GM19351 (cell line): ENCODE measurements around the gene TMEM131L.
"Not testable (repeated sequence)": the region's sequence is repeated elsewhere in the genome, so short reads cannot be mapped to it uniquely, and the experiment has no call there.

Experiments used
- ATAC-seq: cut with Tn5 transposase; IDR thresholded peaks from one replicate; pipeline ENCODE4 v1.9.1; 2021; ENCODE audit warnings: mild to moderate bottlenecking, moderate library complexity; ENCODE audit not compliant: unreplicated experiment

TMEM131L gene, protein sequence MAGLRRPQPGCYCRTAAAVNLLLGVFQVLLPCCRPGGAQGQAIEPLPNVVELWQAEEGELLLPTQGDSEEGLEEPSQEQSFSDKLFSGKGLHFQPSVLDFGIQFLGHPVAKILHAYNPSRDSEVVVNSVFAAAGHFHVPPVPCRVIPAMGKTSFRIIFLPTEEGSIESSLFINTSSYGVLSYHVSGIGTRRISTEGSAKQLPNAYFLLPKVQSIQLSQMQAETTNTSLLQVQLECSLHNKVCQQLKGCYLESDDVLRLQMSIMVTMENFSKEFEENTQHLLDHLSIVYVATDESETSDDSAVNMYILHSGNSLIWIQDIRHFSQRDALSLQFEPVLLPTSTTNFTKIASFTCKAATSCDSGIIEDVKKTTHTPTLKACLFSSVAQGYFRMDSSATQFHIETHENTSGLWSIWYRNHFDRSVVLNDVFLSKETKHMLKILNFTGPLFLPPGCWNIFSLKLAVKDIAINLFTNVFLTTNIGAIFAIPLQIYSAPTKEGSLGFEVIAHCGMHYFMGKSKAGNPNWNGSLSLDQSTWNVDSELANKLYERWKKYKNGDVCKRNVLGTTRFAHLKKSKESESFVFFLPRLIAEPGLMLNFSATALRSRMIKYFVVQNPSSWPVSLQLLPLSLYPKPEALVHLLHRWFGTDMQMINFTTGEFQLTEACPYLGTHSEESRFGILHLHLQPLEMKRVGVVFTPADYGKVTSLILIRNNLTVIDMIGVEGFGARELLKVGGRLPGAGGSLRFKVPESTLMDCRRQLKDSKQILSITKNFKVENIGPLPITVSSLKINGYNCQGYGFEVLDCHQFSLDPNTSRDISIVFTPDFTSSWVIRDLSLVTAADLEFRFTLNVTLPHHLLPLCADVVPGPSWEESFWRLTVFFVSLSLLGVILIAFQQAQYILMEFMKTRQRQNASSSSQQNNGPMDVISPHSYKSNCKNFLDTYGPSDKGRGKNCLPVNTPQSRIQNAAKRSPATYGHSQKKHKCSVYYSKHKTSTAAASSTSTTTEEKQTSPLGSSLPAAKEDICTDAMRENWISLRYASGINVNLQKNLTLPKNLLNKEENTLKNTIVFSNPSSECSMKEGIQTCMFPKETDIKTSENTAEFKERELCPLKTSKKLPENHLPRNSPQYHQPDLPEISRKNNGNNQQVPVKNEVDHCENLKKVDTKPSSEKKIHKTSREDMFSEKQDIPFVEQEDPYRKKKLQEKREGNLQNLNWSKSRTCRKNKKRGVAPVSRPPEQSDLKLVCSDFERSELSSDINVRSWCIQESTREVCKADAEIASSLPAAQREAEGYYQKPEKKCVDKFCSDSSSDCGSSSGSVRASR (N-terminal part only)

DNA sequence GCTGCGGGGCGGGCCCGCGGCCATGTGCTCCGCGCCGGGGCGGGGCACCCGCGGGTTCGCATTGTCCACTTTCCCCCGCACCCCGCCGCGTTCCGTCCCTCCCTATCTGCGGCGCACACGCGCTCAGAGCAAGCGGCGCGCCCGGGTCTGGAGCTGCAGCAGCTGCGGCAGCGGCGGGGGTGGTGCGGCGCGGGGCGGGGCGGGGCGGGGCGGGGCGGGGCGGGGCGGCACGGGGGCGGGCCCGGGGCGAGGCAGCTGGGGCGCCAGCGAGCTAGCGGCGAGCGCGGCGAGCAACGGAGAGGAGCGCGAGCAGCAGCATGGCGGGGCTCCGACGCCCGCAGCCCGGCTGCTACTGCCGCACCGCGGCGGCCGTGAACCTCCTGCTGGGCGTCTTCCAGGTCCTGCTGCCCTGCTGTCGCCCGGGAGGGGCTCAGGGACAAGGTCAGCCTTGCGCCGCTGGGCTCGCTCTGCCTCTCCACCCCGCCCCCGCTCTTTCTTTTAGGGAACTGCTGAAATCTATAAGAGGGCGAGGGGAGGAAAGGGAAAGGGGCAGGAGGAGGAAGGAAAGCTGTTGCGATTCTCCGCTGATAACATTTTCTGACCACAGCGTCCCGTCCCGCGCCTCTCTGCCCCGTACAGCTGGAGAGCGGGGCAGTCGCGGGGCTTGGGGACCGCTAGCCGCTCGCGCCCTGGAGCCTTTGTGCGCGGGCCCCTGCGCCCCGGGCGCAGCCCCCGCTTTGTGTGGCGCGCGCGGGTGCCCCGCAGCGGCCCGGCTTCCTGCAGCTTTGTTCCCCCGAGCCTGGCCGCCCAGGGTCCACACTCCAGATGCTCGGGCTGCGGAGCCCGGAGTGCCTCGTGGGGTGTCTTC lies at the start of gene TMEM131L:
Gene TMEM131L, plus strand, starts transcription at position 280 of the 868 bp plus-strand sequence. Its CDS starts 38 bp downstream, at position 318.
- ATAC-seq = peak; percentile 40

DNA sequence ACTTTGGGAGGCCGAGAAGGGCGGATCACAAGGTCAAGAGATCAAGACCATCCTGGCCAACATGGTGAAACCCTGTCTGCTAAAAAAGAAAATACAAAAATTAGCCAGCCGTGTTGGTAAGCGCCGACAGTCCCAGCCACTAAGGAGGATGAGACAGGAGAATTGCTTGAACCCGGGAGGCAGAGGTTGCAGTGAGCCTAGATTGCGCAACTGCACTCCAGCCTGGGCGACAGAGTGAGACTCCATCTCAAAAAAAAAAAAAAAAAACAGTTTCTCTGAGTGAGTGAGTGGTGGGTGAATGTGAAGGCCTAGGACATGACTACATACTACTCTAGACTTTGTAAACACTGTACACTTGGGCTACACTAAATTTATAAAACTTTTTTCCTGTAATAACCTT lies 49.7 kb upstream of the TMEM131L start:
- not testable (repeated sequence) for ATAC-seq

DNA sequence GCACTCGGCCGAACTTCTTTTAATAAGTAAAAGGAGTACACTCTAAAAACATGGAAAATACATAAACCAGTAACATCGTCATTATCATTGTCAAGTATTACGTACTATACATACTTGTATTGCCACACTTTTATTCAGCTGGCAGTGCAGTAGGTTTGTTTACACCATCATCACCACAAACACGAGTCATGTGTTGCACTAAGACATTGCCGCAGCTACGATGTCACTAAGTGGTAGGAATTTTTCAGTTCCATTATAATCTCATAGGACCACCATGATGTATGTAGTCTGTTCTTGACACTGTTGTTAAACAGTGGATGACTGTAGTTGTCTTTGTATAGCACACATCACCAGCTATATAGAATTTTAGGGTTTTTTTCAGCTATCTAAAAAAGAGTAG lies 48.0 kb upstream of the TMEM131L start:
- ATAC-seq = no peak

DNA sequence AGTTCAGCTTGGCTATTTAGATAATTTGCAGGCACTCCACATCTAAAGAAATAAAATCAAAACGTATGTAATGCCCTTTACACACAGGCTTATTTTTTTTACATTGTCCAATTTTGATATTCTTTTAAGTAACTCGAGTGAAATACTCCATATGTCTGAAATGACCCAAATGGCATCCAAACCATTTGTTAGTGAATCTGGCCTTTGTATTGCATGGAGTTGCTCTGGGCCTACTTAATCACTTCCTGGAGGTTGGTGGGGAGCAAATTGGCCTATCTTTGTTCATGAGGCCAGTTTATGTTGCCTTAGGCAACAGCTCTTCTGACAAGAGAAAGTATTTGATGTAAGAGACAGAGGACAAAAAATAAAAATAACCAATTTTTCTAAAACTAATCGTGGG lies 47.6 kb upstream of the TMEM131L start:
- ATAC-seq = no peak

DNA sequence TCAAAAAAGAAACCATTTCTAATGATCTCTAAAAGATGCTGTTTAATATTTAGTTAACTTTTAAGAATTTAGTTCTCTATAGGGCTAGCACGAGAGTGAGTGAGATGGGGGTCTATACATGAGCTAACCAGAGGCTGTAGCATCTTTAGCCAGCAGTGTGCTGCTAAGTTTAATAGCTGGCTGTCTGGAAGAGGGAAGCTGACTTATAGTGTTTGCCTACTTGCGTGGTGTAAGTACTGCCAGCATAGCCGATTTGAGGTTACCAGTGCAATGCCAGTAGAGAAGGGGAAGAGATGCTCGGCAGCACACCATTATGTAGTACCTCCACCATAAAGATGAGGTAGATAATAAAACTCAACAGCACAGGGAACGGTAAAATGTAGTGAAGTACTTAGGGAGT lies 47.1 kb upstream of the TMEM131L start:
- no peak for ATAC-seq

DNA sequence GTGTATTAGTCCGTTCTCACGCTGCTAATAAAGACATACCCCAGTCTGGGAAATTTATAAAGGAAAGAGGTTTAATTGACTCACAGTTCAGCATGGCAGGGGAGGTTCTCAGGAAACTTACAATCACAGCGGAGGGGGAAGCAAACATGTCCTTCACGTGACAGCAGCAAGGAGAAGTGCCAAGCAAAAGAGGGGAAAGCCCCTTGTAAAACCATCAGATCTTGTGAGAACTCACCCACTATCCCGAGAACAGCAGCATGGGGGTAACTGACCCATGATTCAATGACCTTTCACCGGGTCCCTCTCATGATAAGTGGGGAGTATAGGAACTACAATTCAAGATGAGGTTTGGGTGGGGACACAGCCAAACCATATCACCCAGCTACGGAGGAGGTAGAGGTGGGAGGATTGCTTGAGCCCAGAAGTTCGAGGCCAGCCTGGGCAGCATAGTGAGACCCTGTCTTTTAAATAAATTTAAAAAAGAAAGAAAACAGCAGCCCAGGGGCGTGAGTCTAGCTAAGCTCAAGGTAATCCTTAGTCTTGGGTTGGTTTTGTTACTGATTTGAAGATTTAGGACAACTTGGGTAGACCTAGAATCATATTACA lies 46.4 kb upstream of the TMEM131L start:
- no peak for ATAC-seq

DNA sequence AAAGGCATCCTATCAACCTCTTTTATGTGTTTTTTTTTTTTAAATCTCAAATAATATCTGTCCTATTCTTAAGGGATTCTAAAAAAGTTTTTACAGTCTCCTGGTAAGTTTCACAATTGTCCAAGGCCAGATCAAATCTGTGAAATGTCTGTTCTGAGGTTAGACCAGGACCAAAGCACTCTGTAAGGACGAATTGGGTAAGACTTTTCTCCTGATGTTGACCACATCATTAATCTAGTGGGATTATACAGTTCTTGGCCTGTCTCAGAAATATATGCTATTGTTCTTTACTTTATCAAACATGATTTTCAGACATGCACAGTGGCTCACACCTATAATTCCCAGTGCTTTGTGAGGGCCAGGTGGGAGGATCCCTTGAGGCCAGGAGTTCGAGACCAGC lies 45.8 kb upstream of the TMEM131L start:
- no peak for ATAC-seq

DNA sequence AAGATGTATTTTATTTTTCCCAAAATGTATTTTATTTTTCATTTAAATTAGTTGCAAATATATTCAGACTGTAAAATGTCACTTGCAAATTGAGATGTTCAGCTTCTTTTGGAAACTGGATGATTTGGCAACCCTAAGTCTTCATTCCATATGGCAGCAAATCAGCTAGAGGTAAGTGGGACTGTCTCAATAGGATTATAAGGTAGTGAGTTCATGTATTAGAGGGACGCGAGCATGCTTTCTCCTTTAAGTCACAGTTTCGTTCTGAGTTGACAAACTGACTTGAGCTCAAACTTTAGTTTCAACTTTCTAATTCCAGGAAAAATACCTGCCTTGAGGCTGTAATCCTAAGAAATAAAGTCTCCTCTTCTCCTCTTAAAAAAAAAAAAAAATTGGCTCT lies 44.2 kb upstream of the TMEM131L start:
- peak; percentile 77 for ATAC-seq

DNA sequence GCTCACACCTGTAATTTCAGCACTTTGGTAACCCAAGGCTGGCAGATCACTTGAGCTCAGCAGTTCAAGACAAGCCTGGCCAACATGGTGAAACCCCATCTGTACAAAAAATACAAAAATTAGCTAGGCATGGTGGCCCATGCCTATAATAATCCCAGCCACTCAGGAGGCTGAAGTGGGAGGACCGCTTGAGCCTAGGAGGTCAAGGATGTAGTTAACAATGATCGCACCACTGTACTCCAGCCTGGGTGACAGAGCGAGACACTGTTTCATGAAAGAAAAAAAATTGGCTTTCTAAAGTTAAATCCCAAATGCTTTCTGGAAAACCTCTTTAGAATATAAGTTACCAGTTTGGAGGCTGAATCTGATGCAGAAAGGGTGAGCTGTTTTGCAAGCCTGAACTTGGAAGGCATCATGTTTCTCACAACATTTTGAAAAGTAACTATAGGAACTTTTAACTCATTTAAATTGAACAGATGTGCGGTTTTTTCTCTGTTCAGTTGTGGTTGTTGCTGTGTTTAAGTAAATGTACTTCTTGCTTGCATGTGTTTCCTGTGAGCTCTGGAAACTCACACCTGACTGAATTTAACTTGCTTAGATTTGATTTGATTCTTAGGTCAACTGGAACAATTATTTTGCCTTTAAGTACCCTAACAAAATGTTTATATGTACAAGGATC lies 39.8 kb upstream of the TMEM131L start:
- peak; percentile 67 for ATAC-seq

DNA sequence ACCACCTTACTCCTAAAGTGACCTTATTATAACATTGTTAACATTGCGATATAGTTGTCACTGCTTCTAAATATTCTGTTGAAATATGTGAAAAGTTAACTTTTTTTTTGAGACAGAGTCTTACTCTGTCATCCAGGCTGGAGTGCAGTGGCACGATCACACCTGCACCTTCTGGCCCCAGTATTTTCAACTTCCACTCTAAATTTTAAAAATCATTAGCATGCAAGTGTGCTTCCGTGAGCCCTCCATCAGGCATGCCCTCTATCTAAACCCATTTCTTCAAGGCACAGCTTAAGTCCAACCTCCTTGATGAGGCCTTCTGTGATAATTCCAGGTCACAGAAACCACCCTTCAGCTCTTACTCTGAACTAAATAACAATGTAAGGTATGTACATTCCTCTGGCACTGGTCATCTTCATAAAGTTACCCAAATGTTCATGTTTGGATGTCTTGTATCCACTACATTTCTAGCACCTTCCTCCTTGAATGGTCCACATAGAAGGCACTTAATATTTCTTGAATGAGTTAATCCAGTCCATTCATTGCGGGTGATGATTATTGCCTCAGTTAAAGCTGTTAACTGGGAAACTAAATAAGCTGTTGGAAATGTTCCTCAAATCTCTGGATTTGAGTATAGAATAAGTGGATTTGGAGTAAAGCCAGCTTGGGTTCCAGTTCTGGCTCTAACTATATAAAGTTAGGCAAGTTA lies 38.6 kb upstream of the TMEM131L start:
- ATAC-seq = no peak

DNA sequence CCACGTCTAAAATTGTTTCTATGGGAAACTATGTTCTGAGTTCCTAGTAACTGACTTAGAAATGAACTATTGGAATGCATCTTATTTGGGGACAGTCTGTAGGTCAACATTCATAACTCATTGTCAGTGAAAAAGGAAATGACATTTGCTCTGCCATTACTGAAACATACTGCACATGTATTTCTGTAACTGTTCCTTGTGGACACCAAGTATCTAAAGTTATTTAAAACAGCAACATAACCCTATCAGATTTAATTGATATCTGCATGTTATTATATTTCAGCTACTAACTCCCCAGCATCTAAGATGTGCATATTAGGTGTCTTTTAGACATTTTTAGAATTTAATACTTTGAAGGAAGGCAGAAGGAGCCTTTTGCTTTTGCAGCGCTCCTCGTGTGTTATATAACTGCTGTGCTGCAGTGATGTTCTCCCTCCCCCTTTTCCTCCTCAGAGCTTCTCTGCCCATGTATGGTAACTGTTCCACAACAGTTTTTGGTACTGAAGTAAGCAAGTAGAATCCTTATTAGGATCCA lies 37.2 kb upstream of the TMEM131L start:
- no peak for ATAC-seq

DNA sequence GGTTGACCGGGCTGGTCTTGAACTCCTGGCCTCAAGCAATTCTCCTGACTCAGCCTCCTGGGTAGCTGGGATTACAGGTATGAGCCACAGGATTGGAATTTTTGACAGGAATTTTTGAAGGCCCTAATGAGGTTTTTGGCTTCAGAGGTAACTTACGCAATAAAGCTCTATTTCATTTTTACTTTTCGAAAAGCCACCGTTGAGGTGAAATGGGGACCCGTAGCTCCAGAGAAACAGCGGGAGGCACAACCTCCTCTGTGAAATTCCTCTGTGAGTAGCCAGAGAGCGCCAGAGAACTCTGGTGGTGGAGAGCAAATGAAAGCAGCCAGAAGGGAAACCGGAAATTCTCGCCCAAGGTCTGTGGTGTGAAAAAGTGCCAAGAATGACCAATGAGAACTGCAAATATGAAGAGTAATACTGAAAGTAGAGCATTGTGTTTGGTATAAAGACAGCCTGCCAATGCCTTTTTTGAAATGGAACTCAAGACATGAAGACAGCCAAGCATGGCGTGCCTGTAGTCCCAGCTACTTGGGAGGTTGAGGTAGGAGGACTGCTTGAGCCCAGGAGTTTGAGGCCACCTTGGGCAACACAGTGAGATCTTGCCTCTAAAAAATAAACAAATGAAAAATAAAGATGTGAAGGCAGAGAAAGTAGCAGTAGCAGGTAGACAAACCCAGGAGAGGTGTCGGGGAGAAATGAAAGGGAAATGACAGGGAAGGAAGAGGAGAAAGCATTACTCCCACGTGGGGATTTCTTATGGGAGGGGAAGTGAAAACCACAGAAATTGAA lies 33.0 kb upstream of the TMEM131L start:
- ATAC-seq = peak; percentile 91

DNA sequence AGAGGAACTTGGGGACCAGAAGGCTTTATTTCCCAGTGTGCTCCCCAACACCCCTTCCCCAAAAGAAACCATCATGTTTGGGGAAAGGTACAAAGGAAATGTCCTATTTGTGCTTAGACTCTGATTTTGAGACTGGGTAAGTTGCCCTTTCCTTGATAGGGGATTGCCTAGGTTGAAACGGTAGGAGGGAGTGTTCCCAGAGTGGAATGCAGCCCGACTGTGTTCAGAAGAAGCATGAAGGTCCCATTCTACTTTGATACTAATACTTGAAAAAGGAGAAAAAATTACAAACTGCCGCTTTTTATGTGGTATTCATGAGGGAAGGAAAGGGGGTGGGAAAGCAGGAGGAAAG lies 32.4 kb upstream of the TMEM131L start:
- no peak for ATAC-seq

DNA sequence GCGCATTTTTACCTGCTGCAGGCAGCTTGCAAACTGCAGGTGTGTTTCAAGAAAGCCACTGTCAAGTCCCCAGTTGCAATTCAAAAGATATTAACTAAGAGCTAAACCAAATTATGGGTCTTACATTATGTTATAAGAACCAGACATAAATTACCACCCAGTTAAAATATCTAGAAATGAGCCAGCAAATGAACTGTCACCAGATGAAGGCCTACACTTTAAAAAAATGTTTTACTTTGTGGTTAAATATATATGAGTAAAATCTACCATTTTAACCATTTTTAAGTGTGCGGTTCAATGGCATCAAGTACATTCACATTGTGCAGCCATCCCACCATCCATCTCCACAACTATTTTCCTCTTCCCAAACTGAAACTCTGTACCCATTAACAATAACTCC lies 32.0 kb upstream of the TMEM131L start:
- ATAC-seq = no peak

DNA sequence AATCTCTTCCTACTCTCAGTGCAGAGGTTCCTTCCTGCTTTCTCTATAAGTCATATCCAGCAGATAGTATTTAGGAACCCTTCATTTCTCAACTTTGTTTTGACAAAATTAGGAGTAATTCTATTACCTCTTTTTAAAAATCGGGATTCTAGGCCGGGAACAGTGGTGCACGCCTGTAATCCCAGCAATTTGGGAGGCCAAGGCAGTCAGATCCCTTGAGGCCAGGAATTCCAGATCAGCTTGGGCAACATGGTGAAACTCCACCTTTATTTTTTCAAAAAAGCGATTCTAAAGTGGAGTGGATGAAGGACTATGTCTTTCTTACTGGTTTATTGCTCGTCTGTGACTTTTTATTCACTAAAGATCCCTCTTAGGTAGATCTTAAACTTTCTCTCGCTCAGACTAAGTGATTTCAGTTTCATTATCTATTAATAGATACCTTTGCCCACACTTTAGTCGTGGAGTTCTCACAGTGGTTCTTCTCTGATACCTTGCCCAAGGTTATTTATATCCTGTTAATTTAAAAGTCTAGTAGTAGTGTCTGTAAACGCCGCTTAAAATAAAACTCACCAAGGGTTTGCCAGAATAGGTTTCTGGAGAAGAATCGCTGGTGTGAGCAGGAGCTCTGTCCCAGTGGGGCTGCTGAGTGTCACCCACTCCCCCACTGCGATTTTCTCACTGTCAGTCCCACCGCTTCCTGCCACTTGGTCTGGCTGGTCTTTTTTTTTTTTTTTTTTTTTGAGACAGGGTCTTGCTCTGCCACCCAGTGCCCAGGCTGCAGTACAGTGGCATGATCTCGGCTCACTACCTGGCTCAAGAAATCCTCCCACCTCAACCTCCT lies 27.0 kb upstream of the TMEM131L start:
- ATAC-seq = peak; percentile 70

DNA sequence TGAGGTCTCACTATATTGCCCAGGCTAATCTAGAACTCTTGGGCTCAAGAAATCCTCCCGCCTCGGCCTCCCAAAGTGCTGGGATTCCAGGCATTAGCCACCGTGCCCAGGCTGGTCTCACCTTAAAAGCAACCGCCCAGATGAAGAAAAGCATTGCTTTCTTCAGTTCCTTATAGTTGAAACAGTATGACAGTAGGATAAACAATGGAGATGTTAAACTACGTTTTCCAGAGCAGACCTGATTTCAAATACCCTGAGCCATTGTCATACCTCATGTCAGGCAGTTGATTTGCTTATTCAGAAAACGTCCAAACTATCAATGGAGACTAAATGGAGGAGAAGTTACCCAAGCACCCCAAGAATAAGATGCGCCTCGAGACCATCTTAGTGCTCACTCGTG lies 26.3 kb upstream of the TMEM131L start:
- no peak for ATAC-seq

DNA sequence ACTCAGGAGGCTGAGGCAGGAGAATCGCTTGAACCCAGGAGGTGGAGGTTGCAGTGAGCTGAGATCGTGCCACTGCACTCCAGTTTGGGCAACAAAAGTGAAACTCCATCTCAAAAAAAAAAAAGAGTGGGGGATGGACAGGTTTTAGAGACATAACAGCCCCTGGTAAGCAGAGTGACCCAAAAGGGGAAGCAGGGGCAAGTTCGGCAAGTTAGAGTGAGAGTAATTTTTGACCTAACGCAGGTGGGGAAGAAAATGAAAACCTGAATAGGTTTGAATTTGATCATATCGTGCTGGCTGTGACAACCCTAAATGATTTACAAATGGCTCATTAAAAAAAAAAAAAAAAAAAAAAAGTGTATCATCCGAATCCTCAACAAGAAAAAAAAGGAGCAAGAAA lies 25.7 kb upstream of the TMEM131L start:
- peak; percentile 26 for ATAC-seq
